Breast epithelium (tissue), 4 donors: ENCODE data around the gene FRA10AC1. TPM values are rescaled to one million over a fixed set of nuclear protein-coding genes. Genes with fewer than 3 reads are reported as not detected.

Source experiments
- DNase-seq, 2 donors: peaks; one replicate each; pipeline ENCODE4 v3.0.0-alpha.2; 2019; ENCODE audit warnings: low spot score in 2 of 2
- H3K27ac ChIP-seq, 2 donors: fragments of 200-600 bp; sonication (generic) in 1 of 2; one replicate each; pipeline ENCODE4 v1.5.1; 2016 to 2019; ENCODE audit warnings: mild to moderate bottlenecking in 1 of 2
- H3K27me3 ChIP-seq, 2 donors: fragments of 200-600 bp; sonication (generic) in 1 of 2; one replicate each; pipeline versions ENCODE4 v1.5.1 to v1.6.0; 2017 to 2019; ENCODE audit warnings: control low read depth in 1 of 2, mild to moderate bottlenecking in 1 of 2
- H3K36me3 ChIP-seq: fragments of 200-600 bp; one replicate; pipeline ENCODE4 v1.5.1; 2019
- H3K4me1 ChIP-seq, 2 donors: fragments of 200-600 bp; sonication (generic); one replicate each; pipeline ENCODE4 v1.5.1; 2016 to 2019; ENCODE audit warnings: control low read depth in 1 of 2
- H3K4me3 ChIP-seq, 3 donors: fragments of 200-600 bp; sonication (generic); 1 replicate in 2 of 3; 2 replicates in 1 of 3; pipeline ENCODE4 v1.5.1; 2016 to 2019; ENCODE audit warnings: mild to moderate bottlenecking in 3 of 3, moderate library complexity in 2 of 3
- H3K9me3 ChIP-seq, 2 donors: fragments of 200-600 bp; sonication (generic) in 1 of 2; one replicate each; pipeline ENCODE4 v1.5.1; 2016 to 2019; ENCODE audit warnings: control low read depth in 1 of 2
- CTCF ChIP-seq, 3 donors: fragments of 450-650 bp; IDR thresholded peaks; one replicate each; pipeline ENCODE4 v1.5.1; 2016 to 2017; ENCODE audit warnings: antibody characterized with exemption in 3 of 3, mild to moderate bottlenecking in 3 of 3, moderate library complexity in 3 of 3
- POLR2A ChIP-seq: fragments of 450-650 bp; IDR thresholded peaks from one replicate; pipeline ENCODE4 v1.6.1; 2016; ENCODE audit warnings: antibody characterized with exemption, mild to moderate bottlenecking, moderate library complexity
- POLR2AphosphoS5 ChIP-seq, 3 donors: sonication (generic); formaldehyde crosslinking; IDR thresholded peaks; one replicate each; pipeline ENCODE4 v1.6.1; 2017; ENCODE audit warnings: antibody characterized with exemption in 3 of 3
- intact Hi-C: fragments of 100-400 bp; cut with DNase I; formaldehyde crosslinking; loops from one replicate; pipeline ENCODE4 v1.15.1; 2023; ENCODE audit warnings: low total_unique reads
- total RNA-seq, 3 donors: library from RNA; depleted of rRNA; stranded (reverse); fragments of >200 nt; gene quantifications; one replicate each; pipeline ENCODE4 v1.1.0, GENCODE V29; 2016

FRA10AC1 gene
- total RNA-seq, 3 donors from 2014 or later = 18.2 to 32.8 (median 24.3) TPM

GRCh38 chr10:93746844-93747284, 44.5 kb upstream of the FRA10AC1 start:
- H3K27ac ChIP-seq = peak overlapping the region in 1 of 2 donors; percentile 45
- no peaks in the 10 kb centered on the region for H3K27me3 ChIP-seq
- no peaks in the 10 kb centered on the region for H3K4me1 ChIP-seq
- no peak overlapping the region for H3K4me3 ChIP-seq
- intact Hi-C loops = no loop called here
- no peaks in the 10 kb centered on the region for H3K36me3 ChIP-seq
- H3K9me3 ChIP-seq = no peaks in the 10 kb centered on the region
- TF ChIP-seq POLR2AphosphoS5 (IDR thresholded peaks at IDR 0.05) (peak in 1 of 3 donors; percentile 43), CTCF (IDR thresholded peaks at IDR 0.05) (no peak)
- DNase-seq = peak in 1 of 2 donors; percentile 58

- no peaks in the 10 kb centered on the region for H3K4me1 ChIP-seq
- no peaks in the 10 kb centered on the region for H3K36me3 ChIP-seq
- no peaks in the 10 kb centered on the region for H3K9me3 ChIP-seq
- H3K4me3 ChIP-seq = no peak overlapping the region
- no peak for TF ChIP-seq POLR2A
- no peak for TF ChIP-seq POLR2AphosphoS5 (IDR thresholded peaks at IDR 0.05)
- no peak for TF ChIP-seq CTCF (IDR thresholded peaks at IDR 0.05)
- intact Hi-C loops = no loop called here
- no peak for DNase-seq
- no peak overlapping the region for H3K27ac ChIP-seq
- no peaks in the 10 kb centered on the region for H3K27me3 ChIP-seq
These were observed 43.1 kb upstream of the FRA10AC1 start for GRCh38 chr10:93745408-93746065.

GRCh38 chr10:93742633-93743349, 40.4 kb upstream of the FRA10AC1 start:
- Histone ChIP-seq H3K4me3 (no peak overlapping the region), H3K27me3 (no peaks in the 10 kb centered on the region), H3K4me1 (no peaks in the 10 kb centered on the region), H3K27ac (no peak overlapping the region), H3K9me3 (no peaks in the 10 kb centered on the region), H3K36me3 (no peaks in the 10 kb centered on the region)
- no peak for TF ChIP-seq CTCF (IDR thresholded peaks at IDR 0.05)
- no peak for TF ChIP-seq POLR2AphosphoS5 (IDR thresholded peaks at IDR 0.05)
- no peak for TF ChIP-seq POLR2A
- intact Hi-C loops = no loop called here
- no peak for DNase-seq

GRCh38 chr10:93741367-93741766, 39.0 kb upstream of the FRA10AC1 start:
- Histone ChIP-seq H3K27ac (no peak overlapping the region), H3K9me3 (no peaks in the 10 kb centered on the region), H3K27me3 (no peaks in the 10 kb centered on the region), H3K4me1 (no peaks in the 10 kb centered on the region), H3K4me3 (no peak overlapping the region), H3K36me3 (no peaks in the 10 kb centered on the region)
- intact Hi-C loops = no loop called here
- DNase-seq = no peak
- no peak for TF ChIP-seq CTCF (IDR thresholded peaks at IDR 0.05)
- no peak for TF ChIP-seq POLR2A
- TF ChIP-seq POLR2AphosphoS5 (IDR thresholded peaks at IDR 0.05) = no peak

- intact Hi-C loops = no loop called here
- H3K9me3 ChIP-seq = no peaks in the 10 kb centered on the region
- no peak for TF ChIP-seq CTCF (IDR thresholded peaks at IDR 0.05)
- no peak overlapping the region for H3K4me3 ChIP-seq
- no peak overlapping the region for H3K27ac ChIP-seq
- no peak for DNase-seq
- no peaks in the 10 kb centered on the region for H3K36me3 ChIP-seq
- H3K4me1 ChIP-seq = no peaks in the 10 kb centered on the region
- peaks cover 0 to 3% of the 10 kb centered on the region in 2 donors for H3K27me3 ChIP-seq
These were observed 23.6 kb upstream of the FRA10AC1 start for GRCh38 chr10:93726024-93726423.
